ENCODE results near the gene IRF6.

IRF6 gene

GRCh38 chr1:209756615-209757445, 49.1 kb downstream of the IRF6 start:
- peak; percentile 22 to 43 for DNase-seq

GRCh38 chr1:209755926-209756614, 49.9 kb downstream of the IRF6 start, which contains the start of gene TRAF3IP3:
Gene TRAF3IP3, plus strand, starts transcription at chr1:209756053. Its CDS starts 3,987 bp downstream, at chr1:209760040.
- peak; percentile 99 for DNase-seq

- no peak for DNase-seq
Measured at GRCh38 chr1:209755256-209755655, 50.7 kb downstream of the IRF6 start.

- no peak for DNase-seq
Measured at GRCh38 chr1:209752890-209753289, 53.1 kb downstream of the IRF6 start.

GRCh38 chr1:209751627-209752231, 54.2 kb downstream of the IRF6 start:
- DNase-seq: no peak

GRCh38 chr1:209749670-209750323, 56.1 kb downstream of the IRF6 start:
- no peak for DNase-seq

- no peak for DNase-seq
Measured at GRCh38 chr1:209749205-209749604, 56.7 kb downstream of the IRF6 start.

- no peak for DNase-seq
Measured at GRCh38 chr1:209748620-209749019, 57.3 kb downstream of the IRF6 start.

GRCh38 chr1:209747580-209748262, 58.2 kb downstream of the IRF6 start:
- peak; percentile 68 to 77 for DNase-seq

- DNase-seq: no peak
Measured at GRCh38 chr1:209746451-209747165, 59.3 kb downstream of the IRF6 start.

- DNase-seq: no peak
Measured at GRCh38 chr1:209743145-209743482, 62.8 kb downstream of the IRF6 start.

GRCh38 chr1:209742409-209743144, 63.4 kb downstream of the IRF6 start:
- no peak for DNase-seq

- DNase-seq: no peak
Measured at GRCh38 chr1:209741889-209742288, 64.1 kb downstream of the IRF6 start.

GRCh38 chr1:209741193-209741592, 64.7 kb downstream of the IRF6 start:
- no peak for DNase-seq

- DNase-seq: no peak
Measured at GRCh38 chr1:209738270-209738669, 67.7 kb downstream of the IRF6 start.

GRCh38 chr1:209737118-209737505, 68.8 kb downstream of the IRF6 start:
- no peak for DNase-seq

GRCh38 chr1:209736490-209737117, 69.3 kb downstream of the IRF6 start:
- DNase-seq: no peak
